Dermis microvascular lymphatic vessel endothelial cell (primary cell): Measurements from ENCODE around the gene TANC1. TPM values are rescaled to one million over a fixed set of nuclear protein-coding genes. Genes with fewer than 3 reads are reported as not detected.

ENCODE experiments used
- DNase-seq, 2 donors: peaks; one replicate each; pipeline versions ENCODE4 v3.0.0 to v3.0.0-alpha.2; 2010; ENCODE audit warnings: low read depth in 2 of 2
- total RNA-seq: library from RNA; depleted of rRNA; stranded (reverse); fragments of >200 nt; gene quantifications from 2 replicates; pipeline ENCODE4 v1.2.1, GENCODE V29; 2014

Gene TANC1
- total RNA-seq, 1 donor from 2014 or later = 49.7 TPM

- DNase-seq = peak; percentile 77 to 96
Measured at GRCh38 chr2:159053161-159054031, 85.0 kb downstream of the TANC1 start.

DNA sequence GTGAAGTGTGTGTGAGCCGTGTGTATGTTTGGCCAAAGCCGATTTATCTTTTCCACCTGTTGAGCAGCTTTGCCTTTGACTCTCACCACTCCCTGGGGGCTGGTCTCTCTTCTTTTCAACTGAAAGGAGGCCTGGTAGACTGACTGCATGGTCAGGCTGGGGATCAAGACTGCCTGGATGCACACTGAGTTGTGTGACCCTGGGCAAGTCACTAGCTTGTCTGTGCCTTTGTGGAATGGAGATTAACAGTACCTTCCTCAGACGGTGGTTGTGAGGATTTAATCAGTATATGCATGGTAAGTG, 85.5 kb downstream of the TANC1 start:
- DNase-seq = no peak

DNA sequence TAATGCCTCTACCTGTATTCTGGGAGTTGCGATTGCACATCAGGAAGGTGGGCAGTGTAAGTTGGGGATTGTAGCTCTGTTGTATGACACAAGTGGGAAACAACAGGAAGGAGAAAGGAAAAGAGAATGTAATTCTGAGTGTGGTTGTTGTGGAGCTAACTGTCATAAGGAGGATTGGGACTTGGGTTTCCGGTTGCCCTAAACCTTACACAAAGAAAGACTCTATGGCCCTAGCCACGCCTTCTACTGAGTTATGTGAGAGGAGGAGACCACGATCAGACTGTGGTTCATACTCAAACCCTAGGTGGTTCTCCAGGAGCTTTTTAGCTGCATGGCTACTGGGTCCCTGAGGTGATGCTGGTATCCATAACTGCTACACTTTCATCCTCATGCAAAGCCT, 86.5 kb downstream of the TANC1 start:
- DNase-seq = no peak

DNA sequence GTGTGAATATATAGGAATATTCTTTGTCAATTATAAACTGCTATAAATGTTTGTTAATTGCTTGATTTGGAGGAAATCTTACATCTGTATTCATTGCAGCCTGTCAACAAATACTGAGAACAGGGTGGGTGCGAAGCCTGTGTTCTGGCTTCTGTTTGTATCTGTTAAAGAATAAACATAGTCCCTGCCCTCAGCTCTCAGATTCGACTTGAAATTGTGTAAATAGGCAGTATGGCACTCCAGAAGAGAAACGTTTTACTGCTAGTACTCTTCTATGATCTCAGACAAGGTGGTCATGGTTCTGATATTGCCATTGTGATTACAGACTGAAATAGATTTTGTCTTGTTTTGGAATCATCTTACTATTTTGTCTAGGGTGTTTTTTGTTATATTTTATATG, 92.1 kb downstream of the TANC1 start:
- DNase-seq = no peak

DNA sequence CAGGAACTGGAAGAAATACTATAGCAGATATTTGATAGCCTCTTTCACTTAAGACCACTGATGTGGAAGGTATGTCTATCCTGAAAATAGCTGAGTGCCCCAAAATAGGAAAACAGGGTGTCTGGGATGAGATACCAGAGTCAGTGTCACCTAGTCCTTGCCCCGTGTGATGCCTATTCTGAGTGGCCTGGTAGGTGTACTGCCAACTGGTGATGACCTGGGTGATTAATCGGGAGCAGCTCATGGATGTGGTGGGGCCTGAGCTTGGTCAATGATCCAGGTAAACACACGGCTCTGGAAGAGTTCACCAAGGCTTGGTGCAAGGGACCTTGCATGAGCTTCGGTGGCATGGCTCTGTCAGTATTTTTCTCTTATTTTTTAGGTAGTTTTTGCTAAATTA, 95.2 kb downstream of the TANC1 start:
- no peak for DNase-seq

DNA sequence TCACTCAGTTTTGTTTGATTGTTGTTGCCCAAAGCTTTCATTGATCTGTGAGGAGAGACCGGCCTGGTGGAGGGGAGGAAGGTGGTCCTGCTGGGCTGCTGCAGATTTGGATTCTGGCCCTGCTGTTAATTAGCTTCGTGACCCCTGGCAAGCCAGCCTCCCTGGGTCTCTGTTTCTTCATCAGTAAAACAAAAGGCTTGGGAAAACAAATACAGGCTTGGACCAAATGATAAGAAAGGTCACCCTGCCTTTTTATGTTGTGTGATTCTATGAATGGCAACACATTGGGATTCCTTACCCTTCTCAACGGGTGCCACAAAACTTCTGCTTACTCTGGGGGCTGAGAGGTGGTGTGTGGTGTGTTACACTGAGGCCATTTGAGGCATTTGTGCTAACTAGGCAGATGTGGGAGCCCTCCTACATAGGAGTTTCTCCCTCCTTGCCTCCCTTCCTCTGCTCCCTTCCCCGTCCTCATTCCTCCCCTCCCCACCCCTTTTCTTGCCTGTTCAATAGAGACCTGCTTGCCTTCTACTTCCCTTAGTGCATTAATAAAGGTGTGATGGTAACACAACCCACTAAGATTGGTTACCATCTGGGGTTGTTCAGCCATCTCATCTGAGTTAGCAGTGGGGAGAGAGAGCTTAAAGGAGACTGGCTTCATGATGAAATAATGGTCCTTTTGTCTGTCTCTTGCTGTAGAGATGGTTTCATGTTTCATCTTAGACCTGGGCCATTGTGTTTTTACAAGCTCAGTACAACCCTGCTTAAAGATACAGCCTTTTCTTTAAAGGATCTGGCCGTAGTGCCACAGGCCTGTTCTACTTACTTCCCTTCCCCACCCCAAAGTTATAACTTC, 96.2 kb downstream of the TANC1 start:
- peak in 1 of 2 donors; percentile 80 for DNase-seq

DNA sequence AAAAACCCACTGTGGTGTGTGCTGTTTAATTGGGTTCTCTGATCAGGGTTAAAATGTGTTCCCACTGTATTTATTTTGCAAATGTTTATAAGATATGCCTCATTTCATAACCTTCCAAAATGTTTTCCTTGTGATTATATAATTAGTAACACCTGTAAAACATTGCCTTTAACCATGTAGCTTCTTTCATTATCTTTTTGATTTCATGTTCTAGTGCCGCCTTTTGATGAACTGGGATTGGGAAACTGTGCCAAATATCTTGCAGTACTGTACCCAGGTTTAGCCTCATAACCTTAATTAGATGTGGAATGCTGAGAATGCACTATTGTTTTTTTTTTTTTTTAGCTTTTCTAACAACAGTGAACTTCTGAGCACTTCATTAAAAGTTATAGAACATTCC, 96.9 kb downstream of the TANC1 start:
- no peak for DNase-seq

GRCh38 chr2:159065891-159066290, 97.5 kb downstream of the TANC1 start:
- no peak for DNase-seq

DNA sequence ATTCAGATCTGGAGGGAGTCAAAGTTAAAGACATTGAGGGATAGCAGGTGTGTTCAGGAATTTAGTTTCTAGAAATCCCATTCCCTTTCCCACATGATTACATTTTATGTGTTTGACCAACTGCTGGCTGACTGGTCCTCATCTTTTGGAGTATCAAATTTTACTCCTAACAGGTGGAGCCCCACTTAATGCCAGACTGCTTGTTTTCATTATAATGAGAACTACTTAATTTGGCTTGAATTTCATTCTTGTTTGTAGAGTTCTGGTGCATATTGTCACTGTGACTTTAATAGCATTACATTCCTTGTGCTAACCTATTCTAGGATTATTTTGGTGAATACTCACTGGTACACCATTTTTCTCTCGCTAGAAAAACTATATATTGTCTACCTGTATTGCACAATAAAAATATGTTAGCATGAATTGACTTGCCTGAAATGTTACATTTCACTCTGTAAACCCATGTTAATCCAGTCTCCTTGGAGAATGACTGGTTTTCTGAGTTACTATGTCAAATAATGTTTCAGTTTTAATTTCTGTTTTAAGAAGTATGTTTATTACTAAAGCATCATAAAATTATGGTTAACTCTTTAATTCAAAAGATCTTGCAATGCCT, 98.2 kb downstream of the TANC1 start:
- no peak for DNase-seq

GRCh38 chr2:159067971-159068370, 99.5 kb downstream of the TANC1 start:
- no peak for DNase-seq

DNA sequence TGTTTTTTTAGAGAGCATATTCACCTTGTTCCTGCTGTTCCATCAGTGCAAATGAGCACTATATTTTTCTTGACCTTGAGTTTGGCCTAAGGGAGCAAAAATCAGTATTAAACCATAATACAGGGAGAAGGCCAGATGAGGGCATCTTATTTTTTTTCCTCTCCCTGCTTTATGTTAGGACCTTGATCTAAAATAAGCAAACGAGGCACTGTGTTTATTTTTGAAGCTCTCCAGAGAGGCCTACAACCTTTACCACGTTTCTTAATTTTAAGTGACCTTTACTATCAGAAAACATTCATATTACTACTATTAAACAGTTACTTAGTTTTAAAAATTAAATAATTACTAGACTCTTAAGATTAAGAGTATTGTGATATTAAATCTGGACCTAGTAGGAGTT, 100.8 kb downstream of the TANC1 start:
- DNase-seq = no peak

DNA sequence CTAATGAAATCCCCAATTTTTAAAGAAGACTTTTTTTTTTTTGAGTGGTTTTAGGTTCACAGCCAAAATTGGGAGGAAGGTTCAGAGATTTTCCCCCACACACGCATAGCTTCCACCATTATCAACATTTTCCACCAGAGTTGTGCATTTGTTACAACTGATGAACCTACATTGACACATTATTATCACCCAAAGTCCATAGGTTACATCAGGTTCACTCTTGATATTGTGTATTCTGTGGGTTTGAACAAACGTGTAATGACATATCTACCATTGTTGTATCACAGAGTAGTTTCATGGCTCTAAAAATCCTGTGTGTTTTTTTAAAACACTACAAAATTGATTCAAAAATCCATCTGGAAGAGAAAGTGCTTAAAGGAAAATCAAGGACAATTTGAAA, 101.8 kb downstream of the TANC1 start:
- DNase-seq = no peak

DNA sequence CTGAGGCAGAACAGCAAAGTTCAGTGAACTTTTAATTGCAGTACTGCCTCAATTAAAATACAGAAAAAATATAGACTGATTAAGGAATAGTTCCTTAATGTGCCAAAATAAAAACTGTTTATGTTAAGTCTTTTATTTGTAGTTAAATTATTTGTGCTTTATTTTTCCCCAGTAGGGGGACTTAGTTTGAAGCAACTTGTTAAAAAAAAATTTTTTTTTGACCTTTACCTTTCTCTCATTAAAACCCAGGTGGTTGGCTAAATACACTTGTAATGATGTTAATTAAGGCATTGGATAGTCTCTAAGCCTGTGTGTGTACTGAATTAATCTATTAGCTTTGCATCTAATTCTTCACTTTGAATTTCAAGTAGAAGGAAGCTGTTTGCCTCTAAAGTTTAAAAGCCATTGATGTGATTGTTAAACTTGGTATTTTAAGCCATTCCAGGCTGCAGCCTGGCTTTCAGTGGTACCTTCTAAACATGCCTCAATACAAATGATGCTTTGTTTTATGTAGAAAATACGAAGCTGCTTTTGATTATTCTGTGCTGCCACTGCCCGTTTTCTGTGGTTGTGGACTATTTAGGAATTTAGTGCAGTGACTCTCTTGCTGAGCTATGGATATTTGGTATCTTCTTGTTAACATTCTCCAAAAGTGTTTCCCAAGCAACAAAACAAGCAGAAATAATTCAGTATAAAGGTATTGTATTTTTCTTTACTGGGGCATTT, 102.9 kb downstream of the TANC1 start:
- no peak for DNase-seq

DNA sequence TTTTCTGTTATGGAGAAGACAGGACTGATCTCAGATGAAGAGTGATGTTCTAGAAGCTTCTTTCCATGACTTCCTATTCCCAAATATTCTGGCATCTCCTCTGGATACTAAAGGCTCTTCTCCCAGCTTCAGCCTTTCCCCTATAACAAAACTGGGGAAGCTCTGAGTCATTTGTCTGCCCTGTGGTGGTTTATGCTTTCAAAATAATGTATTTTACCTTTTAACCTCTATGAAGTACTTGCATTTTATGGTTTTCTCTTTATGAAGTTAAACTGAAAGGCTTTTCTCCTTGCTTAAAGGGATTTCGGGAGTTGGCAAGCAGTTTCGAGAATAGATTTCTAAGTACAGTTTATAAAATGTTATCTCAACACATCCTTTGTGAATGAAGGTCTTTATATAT, 104.4 kb downstream of the TANC1 start:
- peak in 1 of 2 donors; percentile 49 for DNase-seq

GRCh38 chr2:159073256-159073655, 104.8 kb downstream of the TANC1 start:
- peak in 1 of 2 donors; percentile 69 for DNase-seq

DNA sequence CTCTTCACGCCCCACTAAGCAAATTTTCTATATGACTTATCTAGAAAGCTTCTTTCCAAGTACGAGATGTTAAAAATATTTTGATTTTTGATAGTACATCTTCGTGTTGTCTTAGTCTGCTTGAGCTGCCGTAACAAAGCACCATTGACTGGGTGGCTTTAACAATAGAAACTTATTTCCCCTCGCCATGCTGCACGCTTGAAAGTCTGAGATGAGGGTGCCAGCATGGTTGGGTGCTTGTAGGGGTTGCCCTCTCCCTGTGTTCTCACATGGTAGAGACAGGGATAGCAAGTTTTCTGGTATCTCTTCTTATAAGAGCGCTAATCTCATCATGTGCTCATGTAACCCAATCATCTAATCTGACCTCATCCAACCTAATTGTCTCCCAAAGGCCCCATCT, 106.2 kb downstream of the TANC1 start:
- no peak for DNase-seq

DNA sequence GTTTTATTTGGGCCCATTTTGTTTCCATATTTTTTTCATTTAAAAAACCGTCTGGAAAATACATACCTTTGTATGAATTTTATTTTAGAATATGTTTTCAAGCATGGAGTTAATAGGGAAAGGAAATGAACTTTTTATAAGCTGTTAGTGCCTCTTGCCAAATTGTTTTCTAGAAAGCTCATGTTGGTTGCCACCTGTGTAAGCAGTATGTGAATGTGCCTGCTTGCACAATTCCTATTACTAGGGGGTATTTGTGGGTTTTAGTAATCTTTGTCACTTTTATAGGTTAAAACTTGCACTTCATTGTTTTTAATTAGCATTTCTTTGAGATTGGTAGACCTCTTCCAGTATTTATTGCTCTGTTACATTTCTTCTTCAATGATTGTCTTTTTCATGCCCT, 107.3 kb downstream of the TANC1 start:
- peak in 1 of 2 donors; percentile 62 for DNase-seq

DNA sequence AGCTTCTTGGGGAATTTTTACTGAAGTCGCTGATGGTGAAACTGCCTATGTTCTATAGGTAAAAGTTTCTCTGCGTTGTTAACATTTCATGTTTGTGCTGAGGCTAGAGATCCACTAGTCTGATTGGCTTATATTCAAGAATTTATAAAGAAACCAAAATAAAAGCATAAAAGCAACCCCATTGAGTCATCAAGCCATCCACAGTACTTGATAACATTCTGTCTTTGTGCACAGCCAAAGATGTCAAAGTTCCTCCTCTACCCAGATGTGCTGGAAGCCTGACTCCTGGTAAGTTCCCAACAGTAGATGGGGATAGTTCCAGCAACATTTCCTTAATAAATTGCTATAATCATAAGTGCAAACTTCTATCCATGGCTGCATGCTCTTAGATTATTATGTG, 107.8 kb downstream of the TANC1 start:
- peak in 1 of 2 donors; percentile 85 for DNase-seq

GRCh38 chr2:159077869-159078268, 109.4 kb downstream of the TANC1 start:
- peak in 1 of 2 donors; percentile 52 for DNase-seq

- DNase-seq = no peak
Measured at GRCh38 chr2:159078443-159078842, 110.0 kb downstream of the TANC1 start.

DNA sequence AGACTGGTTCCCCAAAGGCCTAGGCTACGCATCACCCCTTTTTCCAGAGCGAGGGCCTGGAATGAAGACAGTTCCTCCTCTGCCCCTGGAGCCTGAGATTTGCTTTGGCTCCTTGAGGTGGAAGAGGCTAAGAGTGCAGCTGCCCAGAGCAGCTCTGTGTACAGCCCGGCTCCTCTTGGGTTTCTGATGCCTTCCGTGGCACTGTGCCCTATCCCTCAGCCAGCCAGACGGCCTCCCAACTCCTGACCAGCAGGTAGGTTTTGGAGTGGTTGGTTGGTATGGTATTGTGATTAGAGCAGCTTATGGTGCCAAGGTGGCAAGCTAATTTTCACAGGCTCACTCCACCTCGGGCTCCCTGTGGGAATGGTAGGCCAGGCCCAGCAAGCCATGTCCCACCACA, 112.2 kb downstream of the TANC1 start:
- DNase-seq = no peak

- DNase-seq = no peak
Measured at GRCh38 chr2:159082119-159082518, 113.7 kb downstream of the TANC1 start.
